ENCODE data around the gene AK5. TPM values are rescaled to one million over a fixed set of nuclear protein-coding genes. Genes with fewer than 3 reads are reported as not detected.
"Not testable (repeated sequence)": the region's sequence is repeated elsewhere in the genome, so short reads cannot be mapped to it uniquely, and the experiment has no call there.

AK5 gene
- polyA plus RNA-seq, 1 donor from 2014 or later: 2.7 TPM

- H3K36me3 Mint-ChIP-seq, H3K9me3 Mint-ChIP-seq, H3K4me1 Mint-ChIP-seq, H3K4me3 Mint-ChIP-seq, H3K27ac Mint-ChIP-seq, H3K27me3 Mint-ChIP-seq: not testable (repeated sequence)
These were observed 30.5 kb downstream of the AK5 start for GRCh38 chr1:77312364-77312763.

DNA sequence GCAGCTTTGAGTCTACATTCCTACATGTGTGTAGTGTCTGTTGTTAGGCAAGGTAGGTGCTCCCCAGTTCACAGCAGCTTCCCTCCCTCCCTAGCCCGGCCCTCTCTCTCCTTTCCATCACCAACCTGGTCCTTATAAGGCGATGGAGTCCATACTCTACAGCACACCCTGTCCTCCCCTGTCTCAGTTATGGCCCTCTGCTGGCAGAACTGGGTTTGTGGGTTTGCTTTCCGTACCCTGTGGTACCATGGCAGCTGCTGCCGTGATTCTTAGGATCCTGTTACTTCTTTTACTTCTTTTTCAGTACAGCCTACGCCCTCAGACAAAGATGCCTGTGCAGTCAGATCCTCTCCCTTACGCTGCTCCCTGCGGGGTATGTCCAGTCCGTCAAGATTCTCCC, 31.7 kb downstream of the AK5 start:
- no peak overlapping the region for H3K4me3 Mint-ChIP-seq
- peaks cover 5% of the 10 kb centered on the region for H3K27me3 Mint-ChIP-seq
- H3K27ac Mint-ChIP-seq: no peak overlapping the region
- peaks cover 0 to 2% (median 2%) of the 10 kb centered on the region in 3 donors for H3K4me1 Mint-ChIP-seq
- no peaks in the 10 kb centered on the region for H3K9me3 Mint-ChIP-seq
- no peaks in the 10 kb centered on the region for H3K36me3 Mint-ChIP-seq

DNA sequence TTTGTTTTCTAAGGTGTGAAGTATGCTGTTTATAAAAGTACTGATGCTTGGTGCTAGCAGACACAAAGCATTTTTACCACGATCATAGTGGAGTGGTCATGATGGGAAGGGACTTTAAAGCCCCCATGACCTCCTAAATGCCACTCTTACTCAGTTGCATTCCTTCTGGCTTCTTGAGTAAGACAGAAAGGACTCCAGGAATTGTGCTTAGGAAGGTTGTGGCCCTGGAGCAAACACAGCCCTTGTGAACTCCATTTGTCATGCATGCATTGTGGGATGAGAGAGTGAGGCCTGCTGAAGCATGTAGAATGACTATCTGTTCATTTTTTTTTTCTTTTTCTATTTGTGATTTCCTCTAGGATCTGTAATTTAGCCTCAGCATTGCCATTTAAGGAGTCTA, 34.2 kb downstream of the AK5 start:
- H3K9me3 Mint-ChIP-seq: no peaks in the 10 kb centered on the region
- H3K4me3 Mint-ChIP-seq: no peak overlapping the region

GRCh38 chr1:77316966-77317365, 35.1 kb downstream of the AK5 start:
- H3K9me3 Mint-ChIP-seq: no peaks in the 10 kb centered on the region
- H3K36me3 Mint-ChIP-seq: no peaks in the 10 kb centered on the region
- H3K4me1 Mint-ChIP-seq: peaks cover 0 to 2% (median 0%) of the 10 kb centered on the region in 3 donors
- H3K27me3 Mint-ChIP-seq: peaks cover 12% of the 10 kb centered on the region
- no peak overlapping the region for H3K4me3 Mint-ChIP-seq
- no peak overlapping the region for H3K27ac Mint-ChIP-seq

More for the DNA sequence above, 34.2 kb downstream of the AK5 start:
- no peak overlapping the region for H3K27ac Mint-ChIP-seq
- peaks cover 9% of the 10 kb centered on the region for H3K27me3 Mint-ChIP-seq
- no peaks in the 10 kb centered on the region for H3K36me3 Mint-ChIP-seq
- peaks cover 0 to 2% (median under 1%) of the 10 kb centered on the region in 3 donors for H3K4me1 Mint-ChIP-seq

DNA sequence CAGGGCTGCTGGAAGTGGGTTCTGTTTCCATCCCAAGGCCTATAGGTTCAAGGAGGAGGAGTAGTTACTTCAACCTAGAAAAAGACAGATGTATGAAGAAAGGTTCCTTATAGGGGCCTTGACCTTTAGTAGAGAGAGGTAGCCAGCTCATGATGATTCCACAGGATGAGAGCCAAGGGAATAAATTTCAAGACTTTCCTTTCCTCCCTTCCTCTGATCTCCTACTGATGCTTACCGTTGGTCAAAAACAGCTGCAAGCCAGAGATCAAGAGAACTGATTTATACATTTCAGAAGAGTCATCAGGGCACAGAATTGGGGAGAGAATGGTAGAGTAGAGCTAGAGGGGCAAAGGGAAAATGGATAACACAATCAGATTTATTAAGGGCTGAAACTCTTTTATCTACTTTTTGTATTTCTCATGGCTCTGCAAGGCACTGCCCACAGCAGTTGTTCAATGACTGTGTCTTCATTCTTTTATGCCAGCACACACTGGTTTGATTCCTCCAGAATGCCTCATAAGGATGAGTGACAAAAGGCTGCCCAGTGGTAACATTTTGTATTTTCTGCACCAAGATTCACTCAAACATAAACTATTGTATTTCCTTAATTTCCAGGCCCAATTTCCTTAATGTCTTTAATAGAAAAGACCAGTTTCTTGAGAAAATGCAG, 37.4 kb downstream of the AK5 start:
- peaks cover 12% of the 10 kb centered on the region for H3K27me3 Mint-ChIP-seq
- no peaks in the 10 kb centered on the region for H3K9me3 Mint-ChIP-seq
- H3K36me3 Mint-ChIP-seq: no peaks in the 10 kb centered on the region
- no peak overlapping the region for H3K27ac Mint-ChIP-seq
- H3K4me3 Mint-ChIP-seq: no peak overlapping the region
- H3K4me1 Mint-ChIP-seq: no peaks in the 10 kb centered on the region

GRCh38 chr1:77322061-77322900, 40.5 kb downstream of the AK5 start:
- Mint-ChIP-seq H3K9me3 (no peaks in the 10 kb centered on the region), H3K36me3 (no peaks in the 10 kb centered on the region), H3K4me1 (no peaks in the 10 kb centered on the region)

GRCh38 chr1:77333501-77333900, 51.7 kb downstream of the AK5 start:
- Mint-ChIP-seq H3K27me3 (peaks cover 4% of the 10 kb centered on the region), H3K27ac (no peak overlapping the region), H3K4me1 (no peaks in the 10 kb centered on the region), H3K36me3 (peaks cover 3% of the 10 kb centered on the region), H3K9me3 (peaks cover 0 to 3% (median 2%) of the 10 kb centered on the region in 3 donors), H3K4me3 (no peak overlapping the region)

More at GRCh38 chr1:77322061-77322900, 40.5 kb downstream of the AK5 start:
- H3K4me3 Mint-ChIP-seq: no peak overlapping the region
- peaks cover 11% of the 10 kb centered on the region for H3K27me3 Mint-ChIP-seq
- H3K27ac Mint-ChIP-seq: no peak overlapping the region

GRCh38 chr1:77336729-77337128, 54.9 kb downstream of the AK5 start:
- no peaks in the 10 kb centered on the region for H3K4me1 Mint-ChIP-seq
- H3K27ac Mint-ChIP-seq: no peak overlapping the region
- H3K36me3 Mint-ChIP-seq: peaks cover 3% of the 10 kb centered on the region
- peaks cover 6% of the 10 kb centered on the region for H3K27me3 Mint-ChIP-seq
- H3K4me3 Mint-ChIP-seq: no peak overlapping the region
- H3K9me3 Mint-ChIP-seq: peaks cover 0 to 2% (median 2%) of the 10 kb centered on the region in 3 donors

DNA sequence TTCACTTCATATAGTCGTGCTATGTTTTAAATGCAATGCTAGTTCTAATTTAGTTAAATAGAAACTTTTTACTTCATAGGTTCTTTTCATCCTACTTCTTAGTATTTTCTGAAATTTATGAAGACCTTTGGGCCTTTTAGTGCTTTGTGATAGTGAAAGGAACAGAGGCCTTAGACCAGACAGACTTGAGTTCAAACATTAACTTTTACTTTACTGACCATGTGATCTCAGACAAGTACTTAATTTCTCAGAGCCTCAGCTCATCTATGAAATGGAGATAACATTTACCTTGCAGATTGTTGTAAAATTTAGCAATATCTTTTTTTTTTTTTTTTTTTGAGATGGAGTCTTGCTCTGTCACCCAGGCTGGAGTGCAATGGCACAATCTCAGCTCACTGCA, 57.5 kb downstream of the AK5 start:
- Mint-ChIP-seq H3K27me3 (peaks cover 6% of the 10 kb centered on the region), H3K4me1 (no peaks in the 10 kb centered on the region), H3K9me3 (peaks cover 0 to 2% (median 2%) of the 10 kb centered on the region in 3 donors), H3K36me3 (peaks cover 3% of the 10 kb centered on the region), H3K27ac (no peak overlapping the region), H3K4me3 (no peak overlapping the region)

DNA sequence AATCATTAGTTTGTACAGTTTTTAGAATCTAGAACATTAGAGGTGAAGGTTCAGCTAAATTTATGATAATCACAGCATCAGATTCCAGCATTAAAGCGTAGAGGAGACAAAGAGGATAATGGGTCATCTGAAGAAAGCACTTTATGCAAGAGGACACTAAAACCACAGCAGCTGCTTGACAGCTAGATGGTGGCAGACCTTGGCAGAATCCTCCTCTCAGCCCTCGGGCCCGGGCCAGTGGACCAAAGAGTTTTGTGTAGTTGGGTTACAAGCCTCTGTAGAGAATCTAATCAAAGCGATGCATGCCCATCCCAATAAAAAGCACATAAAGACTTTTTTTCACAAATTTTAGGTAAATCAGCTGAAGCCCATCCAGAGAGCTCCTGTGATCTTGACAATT, 59.4 kb downstream of the AK5 start:
- Mint-ChIP-seq H3K9me3 (peaks cover 0 to 2% (median 0%) of the 10 kb centered on the region in 3 donors), H3K27ac (no peak overlapping the region), H3K27me3 (peaks cover 5% of the 10 kb centered on the region), H3K4me3 (no peak overlapping the region), H3K36me3 (peaks cover 3% of the 10 kb centered on the region), H3K4me1 (no peaks in the 10 kb centered on the region)

DNA sequence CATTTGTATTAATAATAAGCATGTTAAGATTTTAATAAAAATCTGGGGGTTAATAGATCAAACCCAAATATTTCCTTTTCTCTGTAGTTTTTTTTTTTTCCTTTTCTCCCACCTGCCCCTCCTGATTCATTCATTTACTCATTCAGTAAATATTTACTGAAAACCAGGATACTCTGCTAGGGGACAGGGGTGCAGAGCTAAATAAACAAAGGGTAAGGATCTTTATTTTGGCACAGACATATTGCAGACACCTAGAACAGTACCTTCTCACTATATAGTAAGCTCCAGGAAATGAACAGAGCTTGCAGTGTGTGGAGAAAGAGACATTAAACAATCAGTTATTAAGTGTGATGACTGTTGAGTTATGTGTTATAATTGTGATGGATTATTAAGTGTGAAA, 60.9 kb downstream of the AK5 start:
- Mint-ChIP-seq H3K4me3 (no peak overlapping the region), H3K27me3 (peaks cover 6% of the 10 kb centered on the region), H3K36me3 (peaks cover 3% of the 10 kb centered on the region), H3K9me3 (peaks cover 0 to 2% (median 0%) of the 10 kb centered on the region in 3 donors), H3K4me1 (no peaks in the 10 kb centered on the region), H3K27ac (no peak overlapping the region)

GRCh38 chr1:77347646-77348045, 65.8 kb downstream of the AK5 start:
- Mint-ChIP-seq H3K4me3 (no peak overlapping the region), H3K9me3 (peaks cover 0 to 2% (median 0%) of the 10 kb centered on the region in 3 donors), H3K36me3 (no peaks in the 10 kb centered on the region), H3K4me1 (no peaks in the 10 kb centered on the region), H3K27ac (no peak overlapping the region), H3K27me3 (peaks cover 2% of the 10 kb centered on the region)

DNA sequence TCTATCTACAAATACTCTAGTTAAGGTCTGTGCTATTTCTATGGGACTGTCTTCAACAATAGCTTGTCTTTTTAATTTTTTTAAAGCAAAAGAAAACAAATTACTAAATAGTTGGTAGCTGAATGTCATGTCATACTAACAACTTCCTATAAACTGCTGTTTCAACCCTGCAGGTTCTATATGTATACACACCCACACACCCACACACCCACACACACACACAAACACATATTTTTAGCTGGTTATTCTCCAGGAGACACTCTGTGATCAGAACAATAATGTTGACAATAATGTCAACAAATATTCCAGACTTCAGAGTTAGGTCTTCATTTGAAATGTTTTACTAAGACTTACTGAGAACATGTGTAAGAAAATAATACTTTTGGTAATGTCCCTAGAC, 66.7 kb downstream of the AK5 start:
- Mint-ChIP-seq H3K27me3 (peaks cover 2% of the 10 kb centered on the region), H3K36me3 (no peaks in the 10 kb centered on the region), H3K9me3 (no peaks in the 10 kb centered on the region), H3K4me3 (no peak overlapping the region), H3K27ac (no peak overlapping the region), H3K4me1 (no peaks in the 10 kb centered on the region)

DNA sequence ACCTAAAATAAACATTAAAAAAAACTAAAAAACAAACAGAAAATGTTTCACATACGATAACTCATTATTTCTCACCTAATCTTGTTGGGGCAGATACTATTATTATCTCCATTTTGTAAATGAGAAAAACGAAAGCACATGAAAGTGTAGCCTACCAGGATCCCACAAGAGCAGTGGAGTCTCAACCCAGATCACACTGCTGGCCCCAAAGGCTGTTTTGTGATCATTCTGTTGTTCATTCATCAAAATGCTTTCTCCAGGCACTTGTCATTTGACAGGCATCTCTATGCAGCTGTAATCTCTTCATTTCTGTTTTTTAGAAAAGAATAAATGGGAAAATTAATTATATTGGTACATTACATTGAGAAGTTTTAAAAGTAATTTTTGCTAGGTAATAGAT, 67.5 kb downstream of the AK5 start:
- Mint-ChIP-seq H3K9me3 (no peaks in the 10 kb centered on the region), H3K36me3 (no peaks in the 10 kb centered on the region), H3K4me1 (no peaks in the 10 kb centered on the region), H3K4me3 (no peak overlapping the region), H3K27me3 (peaks cover 2% of the 10 kb centered on the region), H3K27ac (no peak overlapping the region)

DNA sequence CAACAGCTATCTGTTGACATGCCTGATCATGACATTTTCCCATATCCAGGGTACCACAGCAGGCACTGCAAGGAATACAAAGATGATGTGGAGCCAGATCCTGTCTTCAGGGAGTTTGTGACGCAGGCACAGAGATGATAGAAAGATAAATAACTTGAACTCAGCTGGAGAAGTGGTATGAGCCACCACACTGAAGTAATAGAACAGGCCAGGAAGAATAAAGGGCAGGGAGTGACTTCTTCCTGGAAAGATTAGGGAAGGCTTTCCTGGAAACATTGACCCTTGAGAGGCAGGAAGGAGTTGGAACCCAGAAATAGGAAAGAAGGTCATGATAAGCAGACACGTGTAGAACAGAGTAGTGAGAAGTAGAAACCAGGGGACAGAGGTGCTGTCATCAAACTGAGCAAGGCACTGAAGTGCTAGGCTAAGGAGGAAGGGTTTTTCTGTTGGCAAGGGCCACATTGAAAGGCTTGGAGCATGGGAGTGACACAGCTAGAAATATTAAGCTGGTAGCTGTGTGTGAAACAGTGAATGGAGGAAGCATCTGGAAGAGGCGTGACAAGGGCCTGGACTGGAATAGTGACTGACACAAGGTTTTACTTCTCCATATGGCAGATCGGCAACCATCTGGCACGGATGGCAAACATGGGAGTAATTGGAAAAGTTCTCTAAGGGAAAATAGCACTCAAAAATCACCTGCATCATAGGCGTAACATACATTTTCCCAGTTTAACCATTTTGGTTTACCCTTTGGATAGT, 68.4 kb downstream of the AK5 start:
- H3K27me3 Mint-ChIP-seq: peaks cover 2% of the 10 kb centered on the region
- no peaks in the 10 kb centered on the region for H3K9me3 Mint-ChIP-seq
- no peaks in the 10 kb centered on the region for H3K36me3 Mint-ChIP-seq
- no peaks in the 10 kb centered on the region for H3K4me1 Mint-ChIP-seq
- no peak overlapping the region for H3K4me3 Mint-ChIP-seq
- H3K27ac Mint-ChIP-seq: no peak overlapping the region

Measured in IgD-negative memory B cell (primary cell).